ENCODE data around the gene ITGA1.

- TF ChIP-seq, protein P1, sequence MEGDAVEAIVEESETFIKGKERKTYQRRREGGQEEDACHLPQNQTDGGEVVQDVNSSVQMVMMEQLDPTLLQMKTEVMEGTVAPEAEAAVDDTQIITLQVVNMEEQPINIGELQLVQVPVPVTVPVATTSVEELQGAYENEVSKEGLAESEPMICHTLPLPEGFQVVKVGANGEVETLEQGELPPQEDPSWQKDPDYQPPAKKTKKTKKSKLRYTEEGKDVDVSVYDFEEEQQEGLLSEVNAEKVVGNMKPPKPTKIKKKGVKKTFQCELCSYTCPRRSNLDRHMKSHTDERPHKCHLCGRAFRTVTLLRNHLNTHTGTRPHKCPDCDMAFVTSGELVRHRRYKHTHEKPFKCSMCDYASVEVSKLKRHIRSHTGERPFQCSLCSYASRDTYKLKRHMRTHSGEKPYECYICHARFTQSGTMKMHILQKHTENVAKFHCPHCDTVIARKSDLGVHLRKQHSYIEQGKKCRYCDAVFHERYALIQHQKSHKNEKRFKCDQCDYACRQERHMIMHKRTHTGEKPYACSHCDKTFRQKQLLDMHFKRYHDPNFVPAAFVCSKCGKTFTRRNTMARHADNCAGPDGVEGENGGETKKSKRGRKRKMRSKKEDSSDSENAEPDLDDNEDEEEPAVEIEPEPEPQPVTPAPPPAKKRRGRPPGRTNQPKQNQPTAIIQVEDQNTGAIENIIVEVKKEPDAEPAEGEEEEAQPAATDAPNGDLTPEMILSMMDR (IDR thresholded peaks at IDR 0.05; ENCODE audit: low read depth, low read length), result no peak
- TF ChIP-seq EZH2phosphoT487 (IDR thresholded peaks at IDR 0.05; ENCODE audit: low read depth), result no peak
Observed at GRCh38 chr5:52794519-52794918, 6.8 kb downstream of the ITGA1 start.
